HepG2 (cell line): ENCODE measurements around the gene GGCT. TPM values are rescaled to one million over a fixed set of nuclear protein-coding genes. Genes with fewer than 3 reads are reported as not detected.

Source experiments
- ATAC-seq: fragments of 200-7000 bp; cut with Tn5 transposase; 3 replicates; pipeline ENCODE4 v1.9.1; 2020; ENCODE audit warnings: mild to moderate bottlenecking, moderate library complexity
- BruUV-seq: library from RNA; stranded (reverse); fragments of 400-500 nt; replicated peaks from 2 replicates; lab custom pipeline; 2021; lab: Mats Ljungman, UMichigan
- CTCF ChIA-PET: fragments of 300-600 bp; formaldehyde crosslinking; extraction: SDS; loops from one replicate; lab custom pipeline; 2021; ENCODE audit warnings: low total read pairs, inconsistent platforms, low intra/inter-chr PET ratio; lab: Yijun Ruan, JAX
- POLR2A ChIA-PET: fragments of 350-600 bp; sonication (Branson Sonifier 250); formaldehyde crosslinking; loops from one replicate; lab custom pipeline; 2020; ENCODE audit warnings: antibody characterized with exemption, inconsistent platforms; lab: Yijun Ruan, JAX
- DNase-seq: peaks from one replicate; pipeline ENCODE4 v3.0.0-alpha.2; 2015; ENCODE audit warnings: low spot score
- FAIRE-seq: peaks from 3 replicates; lab custom pipeline; 2011; peaks lifted over from hg19 to GRCh38; lab: Jason Lieb, UNC
- H2AFZ ChIP-seq: one replicate; pipeline ENCODE4 v1.6.1; 2011; ENCODE audit warnings: low read length, inconsistent platforms
- H3K27ac ChIP-seq: fragments of 300-600 bp; 3 replicates; pipeline ENCODE4 v1.8.0; 2011; ENCODE audit warnings: mixed run types, mild to moderate bottlenecking, mixed read lengths, low read length, inconsistent platforms; ENCODE audit not compliant: insufficient read depth; ENCODE audit errors: extremely low read length
- H3K27me3 ChIP-seq, 2 experiments: fragments of 200-600 bp in 1 of 2; 2 replicates in 1 of 2; 3 replicates in 1 of 2; pipeline versions ENCODE4 v1.6.0 to v1.8.0; 2011; ENCODE audit warnings: low read length in 2 of 2, mild to moderate bottlenecking in 2 of 2, moderate library complexity in 2 of 2, inconsistent platforms in 1 of 2; ENCODE audit not compliant: insufficient read depth in 2 of 2, control insufficient read depth in 1 of 2
- H3K36me3 ChIP-seq, 2 experiments: fragments of 200-600 bp in 1 of 2; replicated peaks in 1 of 2; 2 replicates in 1 of 2; 3 replicates in 1 of 2; pipeline versions ENCODE4 v1.5.1 to v1.8.0; 2011; ENCODE audit warnings: low read length in 2 of 2, inconsistent platforms in 1 of 2; ENCODE audit not compliant: insufficient read depth in 2 of 2, control insufficient read depth in 1 of 2
- H3K4me1 ChIP-seq: 2 replicates; pipeline ENCODE4 v1.5.1; 2012; ENCODE audit warnings: low read length, inconsistent platforms; ENCODE audit not compliant: insufficient read depth
- H3K4me2 ChIP-seq: 2 replicates; pipeline ENCODE4 v1.6.0; 2011; ENCODE audit warnings: low read depth, low read length, inconsistent platforms
- H3K4me3 ChIP-seq, 3 experiments: fragments of 200-600 bp in 1 of 3; sonication (generic), shearing (Covaris generic) in 1 of 3; replicated peaks in 1 of 3; 2 replicates each; pipeline ENCODE4 v1.5.1; 2011 to 2016; ENCODE audit warnings: low read length in 3 of 3, inconsistent platforms in 2 of 3, low read depth in 2 of 3, mild to moderate bottlenecking in 2 of 3, control low read depth in 1 of 3, mixed read lengths in 1 of 3; ENCODE audit not compliant: insufficient read depth in 1 of 3
- H3K79me2 ChIP-seq: one replicate; pipeline ENCODE4 v1.6.1; 2011; ENCODE audit warnings: low read length, inconsistent platforms; ENCODE audit not compliant: insufficient read depth
- H3K9ac ChIP-seq: 2 replicates; pipeline ENCODE4 v1.6.0; 2011; ENCODE audit warnings: mild to moderate bottlenecking, low read depth, low read length, inconsistent platforms; ENCODE audit not compliant: insufficient read depth
- H3K9me3 ChIP-seq: 2 replicates; pipeline ENCODE4 v1.5.1; 2012; ENCODE audit warnings: mild to moderate bottlenecking, low read length
- H4K20me1 ChIP-seq: 2 replicates; pipeline ENCODE4 v1.6.0; 2011; ENCODE audit warnings: inconsistent platforms, mild to moderate bottlenecking, low read length, moderate library complexity; ENCODE audit not compliant: insufficient read depth
- GABPB1 ChIP-seq: IDR thresholded peaks from 2 replicates; pipeline ENCODE4 v1.6.1; 2016; ENCODE audit warnings: mild to moderate bottlenecking, missing genetic modification reagents, moderate library complexity, missing compliant biosample characterization
- MLLT10 ChIP-seq: sonication (generic); formaldehyde crosslinking; IDR thresholded peaks from 2 replicates; pipeline ENCODE4 v1.4.0; 2020; ENCODE audit warnings: missing genetic modification reagents
- POLR2A ChIP-seq, 2 experiments: IDR thresholded peaks; 2 replicates each; pipeline ENCODE4 v1.6.1; 2011; ENCODE audit warnings: low read depth in 2 of 2, low read length in 2 of 2, mild to moderate bottlenecking in 1 of 2, moderate library complexity in 1 of 2; ENCODE audit not compliant: insufficient read depth in 1 of 2
- PRMT3 ChIP-seq: sonication (generic); formaldehyde crosslinking; IDR thresholded peaks from 2 replicates; pipeline ENCODE4 v1.8.1; 2022; ENCODE audit warnings: low read depth, mild to moderate bottlenecking, moderate library complexity, missing genetic modification reagents, borderline replicate concordance
- ZNF160 ChIP-seq: sonication (generic); formaldehyde crosslinking; IDR thresholded peaks from 2 replicates; pipeline ENCODE4 v1.8.0; 2022; ENCODE audit warnings: mild to moderate bottlenecking, inconsistent platforms, missing genetic modification reagents
- ZNF574 ChIP-seq: sonication (generic); formaldehyde crosslinking; IDR thresholded peaks from 2 replicates; pipeline ENCODE4 v1.4.0; 2020; ENCODE audit warnings: missing genetic modification reagents
- WGBS: methylation state at CpG from one replicate; pipeline ENCODE4 v1.1.6; 2017; ENCODE audit warnings: low lambda C conversion rate; 5-methylcytosine and 5-hydroxymethylcytosine counted together
- in situ Hi-C: cut with HindIII; loops from 2 replicates; pipeline ENCODE4 v1.10.0; 2017; ENCODE audit warnings: low pct_unique_long_range_greater_than_20kb; ENCODE audit not compliant: extremely low pct_ligation_motif_present
- intact Hi-C: fragments of 100-400 bp; cut with micrococcal nuclease; formaldehyde crosslinking; loops from one replicate; pipeline ENCODE4 v1.10.0; 2022; ENCODE audit not compliant: unreplicated experiment
- polyA plus RNA-seq, 8 experiments: library from polyadenylated mRNA; depleted of rRNA in 3 of 8; stranded (reverse) in 7 of 8; unstranded in 1 of 8; fragments of >200 nt; fragmentation: Illumina TruSeq in 4 of 8; extraction: Trizol in 4 of 8; gene quantifications; 2 replicates each; pipeline versions ENCODE4 v1.2.1 to v1.2.3, GENCODE V29; 2011 to 2016; ENCODE audit warnings: low read depth in 4 of 8, missing spikeins in 1 of 8, mixed read lengths in 1 of 8; ENCODE audit not compliant: insufficient read depth in 1 of 8
- total RNA-seq, 5 experiments: library from RNA; depleted of rRNA; stranded (reverse); fragments of >200 nt; fragmentation: Illumina TruSeq; extraction: Trizol; gene quantifications; 2 replicates each; pipeline ENCODE4 v1.2.3, GENCODE V29; 2016; ENCODE audit warnings: low read depth in 1 of 5

Gene GGCT
- total and polyA plus RNA-seq, 2 of the 13 experiments (the other 11 are each of a cell fraction or from before 2014, with no cell fraction given), result 19.5 to 78.3 TPM

GRCh38 chr7:30479202-30480120 lies 25.2 kb downstream of the GGCT start:
- BruUV-seq, result no TSS peak
- peaks cover 45% of the 10 kb centered on the region for H3K4me1 ChIP-seq
- FAIRE-seq, result no peak
- 44% methylated on average over 14 of the region's 14 CpGs for WGBS
- H3K27ac ChIP-seq, result no peak overlapping the region
- peak overlapping the region; percentile 74 for H3K9ac ChIP-seq
- DNase-seq, result no peak
- no peaks in the 10 kb centered on the region for H3K9me3 ChIP-seq
- peak overlapping the region; percentile 65 to 85 (median 83) for H3K4me3 ChIP-seq
- TF ChIP-seq ZNF160 (no peak), MLLT10 (CRISPR knock-in tag) (no peak), POLR2A (IDR thresholded peaks at IDR 0.05; ENCODE audit: insufficient read depth in 1 of 2, low read depth in 2 of 2, low read length in 2 of 2) (no peak), ZNF574 (CRISPR knock-in tag) (no peak), PRMT3 (CRISPR knock-in tag) (no peak), GABPB1 (CRISPR knock-in tag) (no peak)
- H3K36me3 ChIP-seq, result no peaks in the 10 kb centered on the region
- no peak for ATAC-seq
- intact Hi-C loops, result no loop called here
- peaks cover 1 to 14% of the 10 kb centered on the region in 2 experiments; a peak in 2 of 5 replicates for H3K27me3 ChIP-seq
- in situ Hi-C loops, result no loop called here
- H4K20me1 ChIP-seq, result no peaks in the 10 kb centered on the region
- H3K79me2 ChIP-seq, result no peaks in the 10 kb centered on the region
- ChIA-PET POLR2A (interaction anchor here (1.5 kb wide), 1 partner anchor 10 kb away, joined by 3 read pairs; no protein-coding TSS in a partner anchor), CTCF (no interaction called here)
- H2AFZ ChIP-seq, result peak overlapping the region; percentile 43
- H3K4me2 ChIP-seq, result peak overlapping the region; percentile 99
